ENCODE data around the gene BLVRB.

The BLVRB gene

GRCh38 chr19:40510526-40511115 lies 45.1 kb upstream of the BLVRB start:
- Histone ChIP-seq H3K27ac (ENCODE audit: low read depth, low read length, poor library complexity, severe bottlenecking) (no peak overlapping the region), H3K9me2 (ENCODE audit: low read depth, low read length) (no peaks in the 10 kb centered on the region), H3F3A (ENCODE audit: insufficient read depth, low read length) (no peaks in the 10 kb centered on the region), H3K4me3 (ENCODE audit: low read depth, low read length, poor library complexity, severe bottlenecking) (no peak overlapping the region), H3K9ac (ENCODE audit: low read length) (no peak overlapping the region), H2AFZ (ENCODE audit: low read length) (no peak overlapping the region), H3K4me2 (ENCODE audit: low read length) (no peak overlapping the region), H3K27me3 (ENCODE audit: insufficient read depth, low read length) (no peaks in the 10 kb centered on the region; the same call in 1 of the 2 replicates), H3K36me3 (ENCODE audit: insufficient read depth, low read length) (no peaks in the 10 kb centered on the region), H3K4me1 (ENCODE audit: insufficient read depth, low read length, severe bottlenecking) (no peaks in the 10 kb centered on the region), H4K20me1 (ENCODE audit: insufficient read depth, low read length) (no peaks in the 10 kb centered on the region), H3K9me3 (ENCODE audit: low read length) (no peaks in the 10 kb centered on the region), H3K79me2 (ENCODE audit: insufficient read depth, low read length) (no peaks in the 10 kb centered on the region)
- TF ChIP-seq EZH2 (IDR thresholded peaks at IDR 0.05; ENCODE audit: borderline replicate concordance, low read length) (no peak), CTCF (IDR thresholded peaks at IDR 0.05; ENCODE audit: low read length) (no peak)

GRCh38 chr19:40508739-40509260 lies 43.3 kb upstream of the BLVRB start:
- H3K4me1 ChIP-seq (ENCODE audit: insufficient read depth, low read length, severe bottlenecking) = no peaks in the 10 kb centered on the region
- no peaks in the 10 kb centered on the region for H3K9me2 ChIP-seq (ENCODE audit: low read depth, low read length)
- H3K27me3 ChIP-seq (ENCODE audit: insufficient read depth, low read length) = no peaks in the 10 kb centered on the region
- no peak overlapping the region for H3K4me2 ChIP-seq (ENCODE audit: low read length)
- H3K27ac ChIP-seq (ENCODE audit: low read depth, low read length, poor library complexity, severe bottlenecking) = no peak overlapping the region
- H2AFZ ChIP-seq (ENCODE audit: low read length) = no peak overlapping the region
- no peaks in the 10 kb centered on the region for H3K9me3 ChIP-seq (ENCODE audit: low read length)
- no peaks in the 10 kb centered on the region for H4K20me1 ChIP-seq (ENCODE audit: insufficient read depth, low read length)
- no peaks in the 10 kb centered on the region for H3K36me3 ChIP-seq (ENCODE audit: insufficient read depth, low read length)
- no peak overlapping the region for H3K9ac ChIP-seq (ENCODE audit: low read length)
- TF ChIP-seq EZH2 (IDR thresholded peaks at IDR 0.05; ENCODE audit: borderline replicate concordance, low read length) = no peak
- TF ChIP-seq CTCF (IDR thresholded peaks at IDR 0.05; ENCODE audit: low read length) = no peak
- no peak overlapping the region for H3K4me3 ChIP-seq (ENCODE audit: low read depth, low read length, poor library complexity, severe bottlenecking)
- no peaks in the 10 kb centered on the region for H3F3A ChIP-seq (ENCODE audit: insufficient read depth, low read length)
- H3K79me2 ChIP-seq (ENCODE audit: insufficient read depth, low read length) = no peaks in the 10 kb centered on the region

- Histone ChIP-seq H3K9me3 (ENCODE audit: low read length) (no peaks in the 10 kb centered on the region), H3K4me3 (ENCODE audit: low read depth, low read length, poor library complexity, severe bottlenecking) (no peak overlapping the region), H3K79me2 (ENCODE audit: insufficient read depth, low read length) (no peaks in the 10 kb centered on the region), H3K4me1 (ENCODE audit: insufficient read depth, low read length, severe bottlenecking) (no peaks in the 10 kb centered on the region), H3K9ac (ENCODE audit: low read length) (no peak overlapping the region), H3K27me3 (ENCODE audit: insufficient read depth, low read length) (no peaks in the 10 kb centered on the region), H3K36me3 (ENCODE audit: insufficient read depth, low read length) (no peaks in the 10 kb centered on the region), H2AFZ (ENCODE audit: low read length) (no peak overlapping the region), H3K27ac (ENCODE audit: low read depth, low read length, poor library complexity, severe bottlenecking) (no peak overlapping the region), H3K9me2 (ENCODE audit: low read depth, low read length) (no peaks in the 10 kb centered on the region), H4K20me1 (ENCODE audit: insufficient read depth, low read length) (no peaks in the 10 kb centered on the region), H3K4me2 (ENCODE audit: low read length) (no peak overlapping the region), H3F3A (ENCODE audit: insufficient read depth, low read length) (no peaks in the 10 kb centered on the region)
- no peak for TF ChIP-seq EZH2 (IDR thresholded peaks at IDR 0.05; ENCODE audit: borderline replicate concordance, low read length)
- no peak for TF ChIP-seq CTCF (IDR thresholded peaks at IDR 0.05; ENCODE audit: low read length)
These were observed 42.3 kb upstream of the BLVRB start for GRCh38 chr19:40507892-40508291.

Data from OCI-LY1 (cell line).